ENCODE measurements around the gene ZNF281.
"Not testable (repeated sequence)": the region's sequence is repeated elsewhere in the genome, so short reads cannot be mapped to it uniquely, and the experiment has no call there.

ZNF281 gene

DNA sequence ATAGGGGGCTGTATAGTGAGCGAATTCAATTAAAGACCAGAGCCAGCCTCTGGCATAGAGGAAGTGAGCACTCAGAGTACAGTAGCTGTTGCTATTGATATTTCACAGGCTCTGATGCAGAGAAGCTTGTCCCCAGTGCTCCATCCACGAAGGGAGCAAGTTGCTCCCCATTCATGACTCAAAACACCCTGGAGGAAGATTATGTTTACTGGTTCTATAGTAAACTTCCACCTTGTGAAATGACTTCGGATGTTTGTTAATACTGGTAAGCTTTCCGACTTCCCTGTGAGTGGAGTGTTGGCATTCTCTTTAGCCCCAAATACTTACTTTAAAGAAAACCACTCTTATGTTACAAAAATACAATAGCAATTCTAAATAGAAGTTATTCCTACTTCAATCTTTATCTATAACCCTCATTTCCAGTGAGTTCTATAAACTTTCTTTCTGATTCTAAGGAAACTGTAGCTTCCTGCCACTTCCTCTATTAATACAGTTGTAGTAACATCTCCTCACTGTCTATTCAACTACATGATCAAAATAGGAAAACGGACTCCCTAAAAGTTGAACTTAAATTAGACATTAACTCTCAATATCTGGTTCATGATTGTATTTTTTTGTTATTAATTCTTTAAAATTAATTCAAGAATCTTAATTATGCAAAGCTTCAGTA lies 46.4 kb downstream of the ZNF281 start:
- DNase-seq: no peak

DNA sequence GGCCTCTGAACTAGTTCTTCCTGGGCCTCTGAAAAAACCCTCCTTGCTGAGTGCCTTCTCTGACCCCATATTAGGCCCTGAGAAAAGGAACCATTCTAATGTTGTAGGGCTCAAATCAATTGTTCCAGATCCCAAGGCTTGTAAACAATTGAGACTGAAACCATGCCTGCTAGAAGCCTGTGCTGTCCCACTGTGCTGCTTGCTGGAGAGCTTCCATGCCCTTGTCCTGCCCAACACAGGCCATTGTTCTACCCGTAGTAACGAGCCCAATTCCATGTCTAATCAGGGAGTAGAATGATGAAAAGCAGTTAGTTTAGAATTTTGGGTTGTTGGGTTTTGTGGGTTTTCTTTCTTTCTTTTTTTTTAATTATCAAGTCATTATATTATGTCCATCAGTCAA lies 47.4 kb downstream of the ZNF281 start:
- no peak for DNase-seq

DNA sequence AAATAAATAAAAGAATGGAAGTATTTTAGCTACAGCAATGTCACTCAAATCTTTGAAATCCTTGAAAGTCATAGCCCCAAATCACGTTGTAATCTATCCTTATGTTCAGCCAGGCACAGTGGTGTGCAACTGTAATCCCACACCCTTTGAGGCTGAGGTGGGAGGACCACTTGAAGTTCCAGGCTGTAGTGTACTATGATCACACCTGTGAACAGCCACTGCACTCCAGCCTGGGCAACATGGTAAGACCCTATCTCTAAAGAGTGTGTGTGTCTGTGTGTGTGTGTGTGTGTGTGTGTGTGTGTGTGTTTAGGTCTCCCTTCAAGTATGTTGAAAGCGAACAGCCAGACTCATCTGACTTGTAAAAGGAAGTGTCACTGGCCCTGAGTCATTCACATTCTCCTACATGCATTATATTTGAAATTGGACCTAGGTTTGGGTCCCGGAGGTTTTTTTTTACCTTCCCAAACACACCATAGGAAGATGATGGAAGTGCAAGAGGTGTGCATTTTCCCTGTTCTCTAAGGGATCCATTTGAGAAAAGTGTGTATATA lies 50.1 kb downstream of the ZNF281 start:
- DNase-seq: no peak

DNA sequence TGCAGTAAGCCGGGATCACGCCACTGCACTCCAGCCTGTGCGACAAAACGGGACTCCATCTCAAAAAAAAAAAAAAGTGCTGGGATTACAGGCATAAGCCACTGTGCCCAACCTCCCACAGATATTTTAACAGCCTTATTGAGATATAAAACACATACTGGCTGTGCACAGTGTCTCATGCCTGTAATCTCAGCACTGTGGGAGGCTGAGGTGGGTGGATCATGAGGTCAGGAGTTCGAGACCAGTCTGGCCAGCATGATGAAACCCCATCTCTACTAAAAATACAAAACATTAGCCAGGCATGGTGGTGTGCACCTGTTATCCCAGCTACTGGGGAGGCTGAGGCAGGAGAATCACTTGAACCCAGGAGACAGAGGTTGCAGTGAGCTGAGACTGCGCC lies 51.9 kb downstream of the ZNF281 start:
- DNase-seq: not testable (repeated sequence)

DNA sequence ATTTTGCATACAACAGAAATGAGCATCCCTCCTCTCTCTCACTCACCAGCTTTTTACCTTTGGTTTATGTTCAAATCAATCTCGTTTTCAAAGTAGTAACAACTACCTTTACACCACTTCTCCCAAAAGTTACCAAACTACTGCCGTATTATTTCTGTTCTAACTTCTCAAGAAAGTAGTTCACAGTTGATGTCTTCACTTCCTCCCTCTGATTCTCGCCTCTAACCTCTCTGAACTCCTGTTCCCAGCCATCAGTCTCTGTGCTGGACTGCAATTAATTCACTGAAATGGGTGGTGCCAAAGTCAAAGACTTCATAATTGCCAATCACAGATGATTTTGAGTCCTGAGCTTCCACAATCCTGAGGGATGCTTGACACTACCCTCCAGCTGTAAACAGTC lies 54.0 kb downstream of the ZNF281 start:
- no peak for DNase-seq

All from NCI-H2227 treated with DMSO at 0.1 percent for 48 hours (cell line).